Progenitor cell of endocrine pancreas (in vitro differentiated cells): ENCODE measurements around the gene GALNT2. TPM values are rescaled to one million over a fixed set of nuclear protein-coding genes. Genes with fewer than 3 reads are reported as not detected.

Experiments used
- DNase-seq: peaks from one replicate; pipeline ENCODE4 v3.0.0; 2021; ENCODE audit warnings: low spot score; ENCODE audit not compliant: unreplicated experiment
- H3K27ac Mint-ChIP-seq: 2 replicates; pipeline ENCODE4 v1.8.0; 2021; ENCODE audit warnings: mild to moderate bottlenecking, moderate library complexity, mixed read lengths
- H3K27me3 Mint-ChIP-seq: 2 replicates; pipeline ENCODE4 v1.8.0; 2021; ENCODE audit warnings: mixed read lengths
- H3K36me3 Mint-ChIP-seq: 2 replicates; pipeline ENCODE4 v1.8.0; 2022; ENCODE audit warnings: mixed read lengths; ENCODE audit not compliant: insufficient read depth
- H3K4me1 Mint-ChIP-seq: 2 replicates; pipeline ENCODE4 v1.8.0; 2021; ENCODE audit warnings: low read depth, mixed read lengths
- H3K4me3 Mint-ChIP-seq: 2 replicates; pipeline ENCODE4 v1.8.0; 2021; ENCODE audit warnings: low read depth, mild to moderate bottlenecking, moderate library complexity, mixed read lengths
- H3K9me3 Mint-ChIP-seq: 2 replicates; pipeline ENCODE4 v1.8.0; 2021; ENCODE audit warnings: low read depth, mixed read lengths
- total RNA-seq: library from RNA; stranded (reverse); gene quantifications from 2 replicates; pipeline ENCODE4 v1.2.1, GENCODE V29; 2021
- TF ChIP-seq, protein P1 (sequence below): fragments of 200-600 bp; sonication (generic); IDR thresholded peaks from one replicate; pipeline ENCODE4 v1.5.0; 2021; ENCODE audit warnings: antibody characterized with exemption, mild to moderate bottlenecking; ENCODE audit not compliant: unreplicated experiment

Gene GALNT2
- total RNA-seq, 1 donor from 2014 or later, result 95.2 TPM

DNA sequence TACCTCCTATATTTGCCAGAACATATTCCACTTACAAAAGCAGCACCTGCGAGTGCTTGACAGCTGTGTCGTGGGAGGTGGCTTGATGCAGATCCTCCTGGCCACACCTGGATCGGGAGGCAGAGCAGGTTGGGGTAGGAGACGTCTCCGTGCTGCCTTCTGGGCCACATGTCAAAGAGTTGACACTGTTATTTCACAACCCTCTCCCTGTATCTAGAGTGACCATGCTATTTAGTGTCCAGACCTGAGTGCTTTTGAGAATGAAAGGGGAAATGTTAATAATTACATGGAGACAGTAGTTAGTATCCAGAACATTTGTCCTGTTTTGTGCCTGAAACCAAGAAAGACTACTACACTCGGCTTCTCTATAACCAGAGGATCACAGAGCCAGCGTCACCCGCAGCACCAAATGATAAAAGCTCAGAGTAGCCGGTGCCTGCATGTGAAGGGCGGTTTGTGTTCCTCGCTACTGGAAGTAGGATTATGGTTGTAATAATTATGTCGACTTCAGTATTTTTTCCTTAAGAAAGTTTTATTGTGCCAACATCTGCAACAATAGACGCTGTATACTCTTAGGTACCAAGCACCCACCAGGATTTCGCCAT is 77.1 kb downstream of the GALNT2 start:
- Mint-ChIP-seq H3K4me1 (peaks cover 17% of the 10 kb centered on the region), H3K27ac (no peak overlapping the region), H3K9me3 (no peaks in the 10 kb centered on the region), H3K4me3 (no peak overlapping the region), H3K36me3 (no peaks in the 10 kb centered on the region), H3K27me3 (no peaks in the 10 kb centered on the region)
- TF ChIP-seq, protein P1, sequence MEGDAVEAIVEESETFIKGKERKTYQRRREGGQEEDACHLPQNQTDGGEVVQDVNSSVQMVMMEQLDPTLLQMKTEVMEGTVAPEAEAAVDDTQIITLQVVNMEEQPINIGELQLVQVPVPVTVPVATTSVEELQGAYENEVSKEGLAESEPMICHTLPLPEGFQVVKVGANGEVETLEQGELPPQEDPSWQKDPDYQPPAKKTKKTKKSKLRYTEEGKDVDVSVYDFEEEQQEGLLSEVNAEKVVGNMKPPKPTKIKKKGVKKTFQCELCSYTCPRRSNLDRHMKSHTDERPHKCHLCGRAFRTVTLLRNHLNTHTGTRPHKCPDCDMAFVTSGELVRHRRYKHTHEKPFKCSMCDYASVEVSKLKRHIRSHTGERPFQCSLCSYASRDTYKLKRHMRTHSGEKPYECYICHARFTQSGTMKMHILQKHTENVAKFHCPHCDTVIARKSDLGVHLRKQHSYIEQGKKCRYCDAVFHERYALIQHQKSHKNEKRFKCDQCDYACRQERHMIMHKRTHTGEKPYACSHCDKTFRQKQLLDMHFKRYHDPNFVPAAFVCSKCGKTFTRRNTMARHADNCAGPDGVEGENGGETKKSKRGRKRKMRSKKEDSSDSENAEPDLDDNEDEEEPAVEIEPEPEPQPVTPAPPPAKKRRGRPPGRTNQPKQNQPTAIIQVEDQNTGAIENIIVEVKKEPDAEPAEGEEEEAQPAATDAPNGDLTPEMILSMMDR, result no peak
- DNase-seq, result no peak

DNA sequence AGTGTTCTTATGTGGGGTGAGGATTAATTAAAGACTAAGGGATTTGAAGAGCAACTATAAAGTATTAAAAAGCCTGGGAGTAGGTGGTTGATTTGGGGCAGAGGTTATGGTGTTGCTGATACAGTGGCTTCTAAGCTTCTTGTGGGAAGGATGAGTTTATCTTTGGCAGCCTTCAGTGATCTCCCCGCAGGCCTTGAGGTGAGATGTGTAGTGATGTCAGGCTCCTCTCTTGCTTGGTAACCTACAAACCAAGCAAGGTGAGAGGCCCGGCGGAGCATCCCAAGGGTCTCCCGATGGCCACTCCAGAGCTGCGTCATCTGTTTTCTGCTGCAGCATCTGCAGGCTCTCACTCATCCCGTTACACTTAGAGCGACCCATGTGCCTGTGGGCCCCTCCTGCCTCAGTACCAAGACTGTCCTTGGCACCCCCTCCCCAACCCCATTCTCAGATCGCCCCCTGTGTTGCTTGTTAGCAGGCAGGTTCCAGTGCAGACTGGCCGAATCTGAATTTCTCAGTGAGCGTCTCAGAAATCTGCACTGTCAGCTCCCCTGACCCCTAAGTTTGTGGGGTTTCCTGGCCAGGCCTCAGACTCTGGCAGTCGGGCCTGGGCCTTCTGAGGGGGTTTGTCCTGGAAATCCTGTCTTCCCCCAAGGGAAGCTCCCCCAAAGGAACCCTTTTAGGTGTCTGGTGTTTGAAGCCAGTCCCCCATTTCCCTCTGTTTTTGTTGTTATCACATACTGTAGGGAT is 77.9 kb downstream of the GALNT2 start:
- Mint-ChIP-seq H3K4me1 (peaks cover 17% of the 10 kb centered on the region), H3K9me3 (no peaks in the 10 kb centered on the region), H3K27ac (no peak overlapping the region), H3K27me3 (no peaks in the 10 kb centered on the region), H3K36me3 (no peaks in the 10 kb centered on the region), H3K4me3 (no peak overlapping the region)
- no peak for DNase-seq
- TF ChIP-seq, protein P1, result no peak

DNA sequence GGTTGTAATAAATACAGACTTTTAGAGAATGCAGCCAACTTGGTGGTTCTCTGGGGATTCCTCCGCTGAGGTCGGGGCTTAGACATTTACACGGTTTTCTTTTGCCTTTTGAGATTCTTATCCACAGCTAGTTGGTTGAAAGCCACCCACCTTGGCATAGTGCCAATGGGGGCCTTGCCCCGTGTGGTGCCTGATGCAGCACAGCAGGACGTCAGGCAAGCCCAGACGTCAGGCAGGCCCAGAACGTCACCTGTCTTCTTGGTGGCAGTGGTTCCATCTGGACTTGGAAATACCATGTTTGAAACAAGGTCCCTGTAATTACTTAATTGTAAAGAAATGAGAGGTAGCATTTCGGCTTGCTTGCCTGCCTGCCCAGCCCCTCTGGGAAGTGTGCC is 78.5 kb downstream of the GALNT2 start:
- peaks cover 17% of the 10 kb centered on the region for H3K4me1 Mint-ChIP-seq
- DNase-seq, result no peak
- H3K27ac Mint-ChIP-seq, result no peak overlapping the region
- H3K27me3 Mint-ChIP-seq, result no peaks in the 10 kb centered on the region
- TF ChIP-seq, protein P1, result no peak
- no peaks in the 10 kb centered on the region for H3K9me3 Mint-ChIP-seq
- no peak overlapping the region for H3K4me3 Mint-ChIP-seq
- H3K36me3 Mint-ChIP-seq, result no peaks in the 10 kb centered on the region

DNA sequence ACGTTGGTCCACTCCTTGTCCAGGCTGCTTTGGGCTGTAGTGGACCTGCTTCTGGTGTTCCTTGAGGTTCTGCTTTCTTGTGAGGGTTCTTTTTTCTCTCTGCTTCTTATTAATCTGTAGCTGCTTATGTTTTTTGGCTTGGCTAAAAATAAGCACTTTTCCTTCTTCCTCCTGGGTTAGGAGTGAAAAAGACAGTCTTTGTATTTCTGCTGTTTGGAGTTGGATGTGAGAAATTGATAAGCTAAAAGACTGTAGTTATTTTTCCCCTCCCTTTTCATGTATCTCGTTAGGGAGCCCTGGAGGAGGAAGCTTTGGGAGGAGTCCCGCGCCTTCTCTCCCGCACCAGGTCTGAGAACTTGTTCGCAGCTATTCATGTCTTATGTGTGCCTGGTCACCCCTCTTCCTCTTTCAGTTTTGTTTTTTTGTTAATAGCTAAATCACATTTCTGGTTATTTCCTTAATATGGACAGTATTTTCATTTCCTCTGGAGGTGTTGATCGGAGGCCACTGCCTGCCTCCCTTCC is 79.0 kb downstream of the GALNT2 start:
- H3K4me1 Mint-ChIP-seq, result peaks cover 15% of the 10 kb centered on the region

DNA sequence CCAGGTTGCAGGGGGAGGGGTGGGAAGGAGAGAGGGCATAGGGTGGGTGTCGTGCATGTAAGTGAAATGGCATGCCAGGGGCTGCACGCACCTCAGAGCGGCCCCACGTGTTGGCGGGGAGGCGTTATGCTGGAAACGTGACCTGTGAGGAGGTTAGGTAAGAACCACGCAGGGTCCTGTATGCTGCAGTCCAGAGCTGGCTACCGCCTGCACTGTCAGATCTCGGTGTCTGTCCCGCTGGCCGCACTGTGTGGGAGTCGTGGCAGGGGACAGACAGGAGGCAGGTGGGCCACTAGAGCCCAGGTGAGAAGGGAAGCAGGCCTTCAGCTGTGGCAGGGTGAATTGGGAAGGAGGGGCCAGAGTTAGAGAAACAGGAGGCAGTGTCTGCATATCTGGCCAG is 79.7 kb downstream of the GALNT2 start:
- H3K9me3 Mint-ChIP-seq, result no peaks in the 10 kb centered on the region
- TF ChIP-seq, protein P1, result no peak
- no peak for DNase-seq
- H3K36me3 Mint-ChIP-seq, result no peaks in the 10 kb centered on the region
- H3K27me3 Mint-ChIP-seq, result no peaks in the 10 kb centered on the region
- no peak overlapping the region for H3K27ac Mint-ChIP-seq
- H3K4me1 Mint-ChIP-seq, result peaks cover 15% of the 10 kb centered on the region
- no peak overlapping the region for H3K4me3 Mint-ChIP-seq

More for the DNA sequence above, 79.0 kb downstream of the GALNT2 start:
- Mint-ChIP-seq H3K27me3 (no peaks in the 10 kb centered on the region), H3K27ac (no peak overlapping the region), H3K36me3 (no peaks in the 10 kb centered on the region), H3K9me3 (no peaks in the 10 kb centered on the region), H3K4me3 (no peak overlapping the region)
- TF ChIP-seq, protein P1, result no peak
- no peak for DNase-seq
